Spleen (tissue), 7 donors: Measurements from ENCODE around the gene ACSM3.

Source experiments
- CTCF ChIP-seq, 11 experiments: fragments of 200-600 bp in 7 of 11; fragments of 450-650 bp in 4 of 11; sonication (generic) in 4 of 11; IDR thresholded peaks in 8 of 11; conservative IDR thresholded peaks in 3 of 11; 1 replicate in 7 of 11; 2 replicates in 4 of 11; pipeline versions ENCODE4 v1.4.0 to v1.8.0; 2016 to 2021; ENCODE audit warnings: antibody characterized with exemption in 11 of 11, inconsistent platforms in 4 of 11, mild to moderate bottlenecking in 1 of 11
- POLR2A ChIP-seq, 3 donors: fragments of 450-650 bp; IDR thresholded peaks; one replicate each; pipeline ENCODE4 v1.5.1; 2017; ENCODE audit warnings: antibody characterized with exemption in 3 of 3, mild to moderate bottlenecking in 1 of 3
- donor health status: DM: no; HTN: no; CAD: no; lungs with moderate emphysema.
- donor health status: DM: no; HTN: no; CAD: no.
- donor health status: DM: no; HTN: no; CAD: no.

- TF ChIP-seq POLR2A (IDR thresholded peaks at IDR 0.05) (no peak), CTCF (IDR thresholded peaks at IDR 0.05 in 8 of 11, conservative IDR thresholded peaks at IDR 0.05 in 3 of 11) (peak in 6 of 11 experiments; percentile 16 to 39 (median 34))
Measured at GRCh38 chr16:20740007-20740883, 23.6 kb upstream of the ACSM3 start.
